GM19395 (cell line): Measurements from ENCODE around the gene PDF.
A peak's percentile ranks its signal among the peaks of the same experiment; 100 is the strongest.
"Not testable (repeated sequence)": the region's sequence is repeated elsewhere in the genome, so short reads cannot be mapped to it uniquely, and the experiment has no call there.

Source experiments
- ATAC-seq: cut with Tn5 transposase; IDR thresholded peaks from one replicate; pipeline ENCODE4 v1.9.1; 2021; ENCODE audit warnings: mild to moderate bottlenecking, moderate library complexity; ENCODE audit not compliant: unreplicated experiment

The PDF gene

DNA sequence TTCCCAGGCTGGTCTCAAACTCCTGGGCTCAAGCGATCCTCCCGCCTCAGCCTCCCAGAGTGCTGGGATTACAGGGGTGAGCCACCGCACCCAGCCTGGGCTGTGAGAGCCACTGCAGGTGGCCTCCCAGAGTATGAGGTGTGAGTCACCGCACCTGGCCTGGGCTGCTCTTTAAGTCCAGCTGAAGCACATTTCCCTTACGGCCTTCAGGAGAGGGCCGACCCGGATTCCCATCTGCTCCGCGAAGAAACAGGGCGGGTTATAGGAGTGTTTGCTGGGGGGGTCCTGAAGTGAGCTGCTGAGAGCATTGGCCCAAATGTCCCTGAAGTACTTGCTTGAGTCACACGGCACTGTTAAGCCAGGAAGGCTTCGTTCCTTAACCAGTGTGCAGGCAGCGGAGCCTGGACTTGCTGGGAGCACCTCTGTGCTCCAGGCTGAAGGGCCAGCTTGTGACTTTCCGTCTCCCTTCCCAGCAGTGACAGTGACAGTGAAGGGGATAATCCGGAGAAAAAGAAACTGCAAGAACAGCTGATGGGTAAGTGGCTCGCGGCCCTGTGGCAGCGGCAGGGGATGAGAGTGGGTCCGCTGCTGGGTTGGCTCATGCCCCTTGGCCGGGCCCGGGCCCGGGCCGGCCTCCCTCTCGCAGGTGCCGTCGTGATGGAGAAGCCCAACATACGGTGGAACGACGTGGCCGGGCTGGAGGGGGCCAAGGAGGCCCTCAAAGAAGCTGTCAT lies 12.0 kb downstream of the PDF start:
- no peak for ATAC-seq

DNA sequence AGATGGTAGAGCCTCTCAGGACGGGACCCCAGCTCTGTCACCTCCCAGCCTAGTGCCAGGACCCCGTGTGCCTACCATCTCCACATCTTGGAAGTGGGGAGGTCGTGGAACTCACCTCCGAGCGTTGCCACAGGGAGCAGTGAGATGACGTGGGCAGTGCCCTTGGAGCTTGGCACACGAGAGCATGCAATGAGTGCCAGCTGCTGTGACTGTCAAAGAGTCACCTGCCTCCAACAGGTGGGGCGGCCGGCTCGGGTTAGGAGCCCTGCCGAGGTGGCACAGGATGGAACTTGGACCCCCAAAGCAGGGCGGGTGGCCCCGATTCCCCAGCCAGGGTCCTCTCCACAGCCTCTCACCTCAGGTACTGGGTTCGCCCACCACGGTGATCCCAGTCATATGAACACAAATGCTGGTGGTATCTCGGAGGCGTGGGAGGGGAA lies 13.8 kb downstream of the PDF start:
- ATAC-seq = no peak

DNA sequence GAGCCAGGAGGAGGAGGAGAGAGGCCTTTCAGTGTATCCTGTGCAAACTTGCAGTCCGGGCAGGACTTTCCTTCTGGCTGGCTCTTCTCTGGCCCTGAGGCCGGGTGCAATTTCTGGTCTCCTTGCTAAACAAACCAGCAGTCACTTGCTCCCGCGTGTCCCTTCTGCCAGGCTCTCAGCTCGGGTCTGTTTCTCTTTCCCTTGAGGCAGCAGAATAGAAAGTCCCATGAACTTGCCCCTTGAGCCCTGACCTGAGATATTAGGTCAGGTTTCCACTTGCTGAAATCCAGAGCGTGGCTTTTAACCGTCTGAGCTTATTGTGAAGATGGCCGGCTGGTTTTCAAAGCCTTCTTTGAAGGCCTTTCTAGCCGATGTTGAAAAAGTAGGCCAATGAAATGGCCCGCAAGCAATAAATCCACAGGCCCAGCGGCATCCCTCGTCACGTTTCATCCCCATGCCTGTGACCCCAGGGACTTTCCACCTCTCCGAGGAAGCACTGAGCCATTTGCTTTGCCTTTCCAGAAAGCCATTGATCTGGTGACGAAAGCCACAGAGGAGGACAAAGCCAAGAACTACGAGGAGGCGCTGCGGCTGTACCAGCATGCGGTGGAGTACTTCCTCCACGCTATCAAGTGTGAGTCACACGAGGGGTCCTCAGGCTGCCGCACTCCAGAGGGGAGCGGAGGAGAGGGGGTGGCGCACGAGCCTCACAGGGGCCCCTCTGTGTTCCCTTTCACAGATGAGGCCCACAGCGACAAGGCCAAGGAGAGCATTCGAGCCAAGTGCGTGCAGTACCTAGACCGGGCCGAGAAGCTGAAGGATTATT lies 14.7 kb downstream of the PDF start:
- no peak for ATAC-seq

DNA sequence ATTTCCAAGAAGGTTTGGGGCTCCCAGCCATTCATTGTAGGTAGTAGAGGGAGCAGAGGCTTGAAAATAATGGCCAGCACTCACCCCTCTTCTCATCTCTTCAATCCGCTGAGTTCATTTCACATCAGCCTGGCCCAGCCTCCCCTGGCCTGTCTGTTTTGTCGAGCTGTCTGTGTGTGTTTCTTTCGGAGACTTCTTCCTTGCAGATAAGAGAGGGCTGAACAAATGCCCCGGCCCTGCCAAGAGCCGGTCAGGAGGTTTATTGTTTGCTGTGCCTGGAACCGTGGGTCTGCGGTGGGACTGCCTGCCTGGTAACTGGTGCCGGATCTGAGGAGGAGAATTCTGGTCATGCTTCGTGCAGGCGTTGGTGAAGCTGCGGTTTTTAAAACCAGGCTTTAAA lies 15.9 kb downstream of the PDF start:
- no peak for ATAC-seq

DNA sequence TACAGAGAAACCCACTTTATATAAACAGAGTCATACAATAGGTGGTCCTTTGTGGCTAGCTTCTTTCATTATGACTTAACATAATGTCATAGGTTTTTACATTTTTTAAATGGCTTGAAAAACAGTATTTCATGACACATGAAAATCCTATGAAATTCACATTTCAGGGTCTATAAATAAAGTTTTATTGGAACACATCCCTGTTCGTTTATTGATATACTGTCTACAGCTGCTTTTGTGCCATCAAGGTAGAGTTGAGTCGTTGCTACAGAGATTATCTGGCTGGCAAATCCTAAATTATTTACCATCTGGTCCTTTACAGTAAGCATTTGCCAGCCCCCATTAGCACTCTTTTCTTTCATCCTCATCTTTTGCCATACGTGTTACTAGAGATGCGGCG lies 16.9 kb downstream of the PDF start:
- no peak for ATAC-seq

DNA sequence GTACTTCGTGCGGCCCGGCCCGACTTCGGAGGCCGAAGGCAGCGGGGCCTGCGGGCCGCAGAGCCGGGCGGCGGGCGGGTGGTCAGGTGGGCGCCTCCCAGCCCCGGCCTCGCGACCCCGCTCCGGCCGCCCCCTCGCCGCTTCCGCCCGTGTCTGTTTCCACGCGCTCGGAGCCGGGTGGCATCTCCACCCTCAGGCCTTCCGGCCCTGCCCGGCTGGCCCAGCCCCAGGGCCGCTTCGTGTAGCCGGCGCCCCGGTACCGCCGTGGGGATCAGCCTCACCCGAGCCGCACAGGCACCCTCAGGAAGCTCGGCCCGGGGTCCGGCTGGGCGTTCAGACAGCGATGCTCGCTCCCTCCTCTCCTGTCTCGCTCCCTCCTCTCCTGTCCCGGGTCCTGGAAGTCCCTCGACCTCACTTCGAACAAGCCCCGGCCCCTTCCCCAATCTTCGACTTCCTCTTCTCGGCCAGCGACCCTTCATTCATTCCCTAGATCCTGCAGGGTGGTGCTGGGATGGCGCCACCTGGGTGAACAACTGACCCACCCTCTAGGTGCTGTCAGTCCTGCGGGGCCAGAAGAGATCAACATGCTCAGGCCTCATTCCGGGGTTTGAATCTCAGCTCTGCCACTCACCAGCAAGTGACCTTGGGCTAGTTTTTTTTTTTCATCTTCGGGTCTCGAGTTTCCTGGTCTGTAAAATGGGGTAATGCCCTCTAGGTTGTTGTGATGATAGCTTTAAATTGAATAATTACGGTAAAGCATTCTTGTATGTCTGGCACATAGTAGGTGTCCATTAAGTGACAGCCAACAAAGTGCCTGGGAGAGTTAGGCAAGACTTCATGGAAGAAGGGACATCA lies 18.6 kb downstream of the PDF start:
- ATAC-seq = peak; percentile 61

DNA sequence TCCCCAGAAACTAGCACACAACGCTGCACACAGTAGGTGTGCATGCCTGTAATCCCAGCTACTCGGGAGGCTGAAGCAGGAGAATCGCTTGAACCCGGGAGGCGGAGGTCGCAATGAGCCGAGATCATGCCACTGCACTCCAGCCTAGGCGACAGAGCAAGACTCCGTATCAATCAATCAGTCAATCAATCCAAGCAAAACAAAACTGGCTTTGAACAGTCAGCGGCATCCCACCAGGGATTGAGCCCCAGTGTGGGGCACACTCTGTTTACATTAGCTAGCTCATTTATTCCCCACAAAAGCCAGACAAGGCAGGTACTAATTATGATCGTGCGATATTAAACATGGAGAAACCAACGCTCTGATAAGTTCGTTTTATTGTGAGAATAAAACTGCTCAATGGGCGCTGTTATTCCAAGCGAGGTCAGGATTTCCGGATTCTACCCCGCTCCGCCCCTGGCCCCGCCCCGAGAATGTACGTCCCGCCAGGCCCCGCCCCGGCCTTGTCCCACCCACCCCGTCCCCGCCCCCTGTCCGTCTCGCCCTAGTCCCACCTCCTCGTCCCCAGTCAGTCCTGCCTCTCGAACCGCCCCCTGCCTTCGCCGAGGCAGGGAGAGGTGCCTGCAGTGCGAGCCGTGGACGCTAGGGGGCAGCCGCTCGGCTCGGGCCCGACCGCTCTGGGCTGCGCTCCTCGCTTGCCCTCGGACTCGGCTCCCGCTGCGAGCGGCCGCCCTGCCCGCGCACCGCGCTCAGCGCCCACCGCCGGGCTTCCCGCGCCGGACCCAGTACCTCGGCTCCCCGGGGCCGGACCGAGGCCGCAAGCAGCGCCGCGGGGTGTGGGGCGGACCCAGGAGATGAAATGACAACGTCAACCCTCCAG lies 19.5 kb downstream of the PDF start, which contains the start of gene VPS4A:
VPS4A (plus strand) TSS at position 698 of the 880 bp plus-strand sequence; CDS start at position 860, 162 bp downstream.
- ATAC-seq = peak; percentile 87

DNA sequence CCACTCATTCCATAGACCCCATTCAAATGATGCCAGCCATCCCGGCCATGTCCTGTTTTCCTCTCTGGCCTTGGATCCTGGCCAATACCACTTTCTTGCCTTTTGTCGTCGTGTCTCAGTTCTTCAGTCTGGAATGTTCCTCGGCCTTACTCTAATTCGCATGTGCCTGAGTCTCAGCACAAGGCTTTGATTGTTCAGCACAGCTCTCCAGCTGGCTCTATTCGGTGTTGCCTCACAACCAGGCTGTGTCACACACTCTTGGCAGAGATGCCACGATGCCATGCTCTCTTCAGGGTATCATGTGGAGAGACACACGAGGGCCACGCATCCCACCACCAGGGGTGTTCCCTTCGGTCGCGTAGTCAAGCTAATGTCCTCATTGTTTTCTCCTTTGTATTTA lies 21.1 kb downstream of the PDF start:
- no peak for ATAC-seq

DNA sequence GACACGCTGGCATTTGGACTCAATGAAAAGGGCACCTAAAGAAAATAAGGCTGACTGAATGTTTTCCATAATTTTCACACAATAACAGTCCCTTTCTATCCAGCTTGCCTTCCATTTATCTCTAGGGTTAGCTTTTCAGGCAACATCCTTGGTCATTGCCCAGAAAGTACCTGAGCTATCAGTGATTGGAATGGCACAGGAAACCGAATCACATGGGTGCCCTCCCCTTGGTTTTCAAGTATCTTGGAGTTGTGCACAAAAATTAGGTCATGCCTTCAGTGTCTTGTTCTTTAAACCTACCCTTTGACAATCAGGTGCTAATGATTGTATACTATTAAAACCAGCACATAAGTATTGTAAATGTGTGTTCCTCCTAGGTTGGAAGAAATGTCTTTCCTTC lies 22.5 kb downstream of the PDF start:
- ATAC-seq = no peak

DNA sequence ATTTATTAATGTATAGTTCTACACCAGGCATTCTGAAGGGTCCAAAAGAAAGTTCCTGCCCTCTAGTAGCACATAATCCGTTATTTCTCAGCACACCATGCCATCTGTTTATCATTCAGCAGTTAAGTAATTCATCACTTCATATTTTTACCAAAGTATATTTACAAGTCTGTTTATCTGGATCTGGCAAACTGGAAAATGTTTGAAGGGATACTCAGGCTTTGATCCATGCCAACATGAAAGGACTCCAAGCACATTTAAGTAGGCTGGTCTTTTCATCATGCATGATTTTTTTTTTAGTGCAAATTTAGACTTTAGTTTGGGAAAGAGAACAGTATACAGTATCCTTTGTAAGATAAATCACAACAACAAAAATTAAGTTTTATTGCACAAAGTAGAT lies 23.3 kb downstream of the PDF start:
- no peak for ATAC-seq

DNA sequence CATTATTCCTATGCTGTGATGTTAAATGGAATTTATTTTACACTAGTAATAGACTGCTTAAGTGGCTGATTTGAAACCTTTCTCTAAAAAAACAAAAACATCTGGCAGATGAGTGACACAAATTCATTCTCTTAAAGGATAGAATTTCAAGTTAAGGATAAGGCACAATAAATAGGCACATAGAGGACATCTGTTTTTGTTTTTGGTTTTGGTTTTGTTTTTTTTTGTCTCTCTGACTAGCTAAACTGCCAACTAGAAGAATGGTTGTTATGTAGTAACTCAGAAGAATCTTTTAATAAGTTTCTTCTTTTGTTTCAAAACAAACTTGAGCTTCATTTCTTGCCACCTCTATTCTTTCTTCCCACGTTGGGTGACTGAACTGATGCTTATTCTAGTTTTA lies 24.4 kb downstream of the PDF start:
- ATAC-seq = no peak

DNA sequence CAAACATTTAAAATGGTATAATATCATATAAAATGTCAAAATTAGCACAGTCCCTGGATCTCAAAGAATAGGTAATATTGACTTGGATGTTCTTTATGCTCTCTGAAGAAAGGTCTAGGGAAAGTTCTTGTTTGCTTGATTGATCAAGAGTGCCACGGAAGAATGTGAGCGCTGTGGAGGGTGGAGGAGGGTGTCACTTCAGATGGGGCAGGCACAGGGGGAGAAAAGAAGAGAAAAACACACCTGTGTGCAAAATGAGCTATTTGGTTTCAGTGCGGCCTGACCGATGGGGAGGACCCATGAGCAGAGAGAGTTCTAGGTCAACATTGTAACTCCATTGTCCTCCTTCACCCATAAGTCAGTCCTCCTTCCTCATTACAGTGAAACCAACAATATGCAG lies 28.1 kb downstream of the PDF start:
- no peak for ATAC-seq

DNA sequence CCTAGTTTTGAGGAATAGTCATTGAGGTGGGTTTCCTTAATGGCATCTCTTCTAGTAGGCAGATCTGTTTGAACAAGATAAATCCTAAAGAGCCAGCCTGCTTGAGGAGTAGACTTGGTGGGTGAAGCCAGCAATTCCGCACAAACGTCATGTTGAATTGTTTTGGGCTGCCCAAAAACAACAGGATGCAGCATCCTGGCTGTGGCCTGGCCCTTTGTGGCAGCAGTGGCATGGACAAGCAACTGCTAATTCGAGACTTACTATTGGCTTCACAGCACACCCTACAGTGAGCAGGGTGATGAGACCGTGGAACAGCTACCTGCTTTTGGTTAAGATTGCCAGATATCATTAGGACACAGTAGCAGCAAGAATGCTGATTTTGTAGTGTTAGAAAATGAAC lies 28.5 kb downstream of the PDF start:
- no peak for ATAC-seq

DNA sequence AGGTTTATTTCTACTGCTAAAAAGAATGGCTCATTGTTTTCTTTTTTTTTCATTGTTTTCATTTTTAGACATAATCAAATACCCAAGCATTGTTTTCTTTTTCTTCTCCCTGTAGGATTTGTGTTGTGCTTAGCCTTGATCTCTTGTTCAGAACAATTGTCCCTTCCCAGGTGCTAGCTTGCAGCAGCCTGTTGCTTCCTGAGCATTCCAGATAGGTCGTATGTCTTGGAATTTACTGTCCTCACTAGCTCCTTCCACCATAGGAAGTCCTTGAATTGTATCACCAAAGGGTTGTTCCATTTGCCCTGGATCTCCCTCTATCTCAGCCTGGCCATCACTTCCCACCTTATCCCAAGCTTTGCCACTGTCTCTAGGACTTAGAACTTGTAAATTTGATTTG lies 29.2 kb downstream of the PDF start:
- no peak for ATAC-seq

DNA sequence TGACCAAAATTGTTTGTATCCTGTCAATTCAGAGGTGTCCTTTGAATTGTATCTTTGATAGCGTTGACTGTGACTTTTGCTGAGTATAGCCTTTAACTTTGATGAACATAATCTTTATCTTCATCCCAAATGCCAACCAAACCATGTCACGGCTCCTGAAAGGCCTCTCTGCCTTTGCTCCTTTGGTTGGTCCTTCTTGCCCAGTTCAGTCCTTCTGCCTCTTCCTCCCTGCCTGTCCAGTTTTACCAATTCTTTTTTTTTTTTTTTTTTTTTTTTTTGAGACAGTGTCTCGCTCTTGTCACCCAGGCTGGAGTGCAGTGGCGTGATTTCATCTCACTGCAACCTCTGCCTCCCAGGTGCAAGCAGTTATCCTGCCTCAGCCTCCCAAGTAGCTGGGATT lies 32.1 kb downstream of the PDF start:
- no peak for ATAC-seq

DNA sequence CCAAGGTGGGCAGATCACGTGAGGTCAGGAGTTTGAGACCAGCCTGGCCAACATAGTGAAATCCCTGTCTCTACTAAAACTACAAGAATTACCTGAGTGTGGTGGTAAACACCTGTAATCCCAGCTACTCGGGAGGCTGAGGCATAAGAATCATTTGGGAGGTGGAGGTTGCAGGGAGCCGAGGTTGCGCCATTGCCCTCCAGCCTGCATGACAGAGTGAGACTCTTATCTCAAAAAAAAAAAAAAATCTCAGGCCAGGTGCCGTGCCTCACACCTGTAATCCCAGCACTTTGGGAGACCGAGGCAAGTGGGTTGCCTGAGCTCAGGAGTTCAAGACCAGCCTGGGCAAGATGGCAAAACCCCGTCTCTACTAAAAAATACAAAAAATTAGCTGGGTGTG lies 33.6 kb downstream of the PDF start:
- ATAC-seq = not testable (repeated sequence)

DNA sequence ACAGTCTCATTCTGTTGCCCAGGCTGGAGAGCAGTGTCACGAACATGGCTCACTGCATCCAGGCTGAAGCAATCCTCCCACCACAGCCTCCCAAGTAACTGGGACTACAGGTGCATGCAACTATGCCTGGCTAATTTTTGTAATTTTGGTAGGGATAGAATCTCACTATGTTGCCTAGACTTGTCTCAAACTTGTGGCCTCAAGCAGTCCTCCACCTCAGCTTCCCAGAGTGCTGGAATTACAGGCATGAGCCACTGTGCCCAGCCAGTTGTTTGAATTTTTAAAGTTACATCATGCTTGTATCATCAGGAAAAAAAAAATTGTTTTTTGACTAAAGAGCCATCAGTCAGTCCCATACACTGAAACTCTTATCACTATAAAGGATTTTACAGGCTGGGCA lies 36.3 kb downstream of the PDF start:
- no peak for ATAC-seq

DNA sequence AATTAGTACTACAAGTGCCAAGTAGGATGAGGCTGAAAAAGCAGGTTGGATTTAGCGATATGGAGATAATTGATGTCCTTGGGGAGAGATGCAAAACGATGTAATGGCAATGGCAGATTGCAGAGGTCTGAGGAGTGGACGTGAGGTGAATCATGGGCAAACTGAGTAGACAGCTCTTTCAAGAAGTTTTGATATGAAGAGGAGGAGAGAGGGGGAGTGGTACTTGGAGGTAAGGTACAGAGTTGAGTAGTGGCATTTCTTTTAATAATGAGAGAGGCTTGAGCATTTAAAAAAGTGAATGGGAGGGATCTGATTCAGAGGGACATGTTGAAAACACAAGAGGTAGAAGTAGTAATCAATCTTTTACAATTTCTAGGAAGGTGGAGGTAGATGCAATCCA lies 37.0 kb downstream of the PDF start:
- no peak for ATAC-seq

DNA sequence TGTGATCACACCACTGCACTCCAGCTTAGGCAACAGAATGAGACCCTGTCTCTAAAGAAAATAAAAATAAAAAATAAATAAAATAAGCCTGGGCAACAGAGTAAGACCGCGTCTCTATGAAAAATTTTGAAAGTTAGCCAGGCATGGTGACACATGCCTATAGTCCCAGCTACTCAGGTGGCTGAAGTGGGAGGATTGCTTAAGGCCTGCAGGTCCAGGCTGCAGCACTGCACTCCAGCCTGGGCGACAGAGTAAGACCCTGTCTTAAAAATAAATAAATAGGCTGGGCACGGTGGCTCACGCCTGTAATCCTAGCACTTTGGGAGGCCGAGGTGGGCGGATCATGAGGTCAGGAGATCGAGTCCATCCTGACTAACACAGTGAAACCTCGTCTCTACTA lies 38.7 kb downstream of the PDF start:
- not testable (repeated sequence) for ATAC-seq

DNA sequence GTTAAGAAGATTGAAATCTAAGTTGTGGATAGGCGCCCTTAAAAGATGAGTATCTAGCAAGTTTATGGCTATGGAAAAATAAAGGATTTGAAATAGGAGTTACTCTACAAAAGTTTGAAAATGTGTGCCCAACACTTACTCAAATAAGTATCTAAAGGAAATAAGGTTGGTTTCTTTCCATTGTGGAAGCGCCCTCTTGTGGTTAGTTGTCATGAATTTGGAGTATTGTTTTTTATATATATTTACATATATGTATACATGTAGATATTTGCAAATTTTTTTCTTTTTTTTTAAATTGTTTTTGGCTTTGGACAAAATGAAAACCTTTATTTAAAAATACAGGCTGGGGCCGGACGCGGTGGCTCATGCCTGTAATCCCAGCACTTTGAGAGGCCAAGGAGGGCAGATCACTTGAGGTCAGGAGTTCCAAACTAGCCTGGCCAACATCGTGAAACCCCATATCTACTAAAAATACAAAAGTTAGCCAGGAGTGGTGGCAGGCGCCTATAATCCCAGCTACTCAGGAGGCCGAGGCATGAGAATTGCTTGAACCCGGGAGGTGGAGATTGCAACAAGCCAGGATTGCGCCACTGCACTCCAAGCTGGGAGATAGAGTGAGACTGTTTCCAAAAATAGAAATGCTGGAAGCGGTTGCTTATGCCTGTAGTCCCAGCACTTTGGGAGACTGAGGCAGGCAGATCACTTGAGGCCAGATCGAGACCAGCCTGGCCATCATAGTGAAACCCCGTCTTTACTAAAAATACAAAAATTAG lies 43.3 kb downstream of the PDF start:
- no peak for ATAC-seq
